Neural progenitor cell (in vitro differentiated cells): ENCODE data around the gene PBX2. TPM values are rescaled to one million over a fixed set of nuclear protein-coding genes. Genes with fewer than 3 reads are reported as not detected.

Source experiments
- DNase-seq: peaks from one replicate; pipeline ENCODE4 v3.0.0-alpha.2; 2016; ENCODE audit warnings: low spot score
- H2AFZ ChIP-seq: fragments of 200-600 bp; sonication (generic); replicated peaks from 2 replicates; pipeline ENCODE4 v1.6.1; 2016; ENCODE audit warnings: antibody characterized with exemption
- H3F3A ChIP-seq: fragments of 200-600 bp; sonication (generic); 2 replicates; pipeline ENCODE4 v1.6.1; 2016; ENCODE audit warnings: antibody characterized with exemption, low read depth
- H3K27ac ChIP-seq: fragments of 200-600 bp; sonication (generic); 2 replicates; pipeline ENCODE4 v1.5.1; 2016; ENCODE audit warnings: mild to moderate bottlenecking
- H3K27me3 ChIP-seq: fragments of 200-600 bp; sonication (generic); 2 replicates; pipeline ENCODE4 v1.6.1; 2016; ENCODE audit warnings: mild to moderate bottlenecking, moderate library complexity
- H3K36me3 ChIP-seq: fragments of 200-600 bp; sonication (generic); 2 replicates; pipeline ENCODE4 v1.5.1; 2016
- H3K4me1 ChIP-seq: fragments of 200-600 bp; sonication (generic); 2 replicates; pipeline ENCODE4 v1.6.1; 2016; ENCODE audit warnings: mixed run types
- H3K4me2 ChIP-seq: fragments of 200-600 bp; sonication (generic); 2 replicates; pipeline ENCODE4 v1.6.1; 2016
- H3K4me3 ChIP-seq: fragments of 200-600 bp; sonication (generic); 2 replicates; pipeline ENCODE4 v1.5.1; 2016
- H3K79me2 ChIP-seq: fragments of 200-600 bp; sonication (generic); 2 replicates; pipeline ENCODE4 v1.6.1; 2016; ENCODE audit warnings: low read depth
- H3K9ac ChIP-seq: fragments of 200-600 bp; sonication (generic); 2 replicates; pipeline ENCODE4 v1.6.1; 2016
- H3K9me3 ChIP-seq: fragments of 200-600 bp; sonication (generic); 2 replicates; pipeline ENCODE4 v1.5.1; 2016; ENCODE audit warnings: low read depth
- H4K20me1 ChIP-seq: fragments of 200-600 bp; sonication (generic); 2 replicates; pipeline ENCODE4 v1.6.1; 2016; ENCODE audit warnings: low read depth
- H3K27ac Mint-ChIP-seq: 3 replicates; pipeline ENCODE4 v1.8.0; 2021; ENCODE audit warnings: mixed read lengths
- H3K27me3 Mint-ChIP-seq: 2 replicates; pipeline ENCODE4 v1.8.0; 2022; ENCODE audit warnings: low read depth, mild to moderate bottlenecking, inconsistent platforms, moderate library complexity, mixed read lengths; ENCODE audit not compliant: insufficient read depth
- H3K36me3 Mint-ChIP-seq: 3 replicates; pipeline ENCODE4 v1.8.0; 2021; ENCODE audit warnings: mixed read lengths
- H3K4me1 Mint-ChIP-seq: 3 replicates; pipeline ENCODE4 v1.8.0; 2021; ENCODE audit warnings: mixed read lengths
- H3K4me3 Mint-ChIP-seq: 3 replicates; pipeline ENCODE4 v1.8.0; 2021; ENCODE audit warnings: mild to moderate bottlenecking, moderate library complexity, mixed read lengths
- H3K9me3 Mint-ChIP-seq: 3 replicates; pipeline ENCODE4 v1.8.0; 2020; ENCODE audit warnings: mixed read lengths
- EZH2 ChIP-seq: fragments of 200-600 bp; sonication (generic); IDR thresholded peaks from 2 replicates; pipeline ENCODE4 v1.6.1; 2017; ENCODE audit warnings: antibody characterized with exemption, mild to moderate bottlenecking, moderate library complexity
- EZH2phosphoT487 ChIP-seq: fragments of 200-600 bp; sonication (generic); IDR thresholded peaks from 2 replicates; pipeline ENCODE4 v1.6.1; 2017; ENCODE audit warnings: antibody characterized with exemption
- total RNA-seq: library from RNA; depleted of rRNA; stranded (reverse); fragments of >200 nt; gene quantifications from 2 replicates; pipeline ENCODE4 v1.2.3, GENCODE V29; 2015; ENCODE audit warnings: low replicate concordance
- TF ChIP-seq, protein P1 (sequence below): fragments of 200-600 bp; sonication (generic); IDR thresholded peaks from 2 replicates; pipeline ENCODE4 v1.5.1; 2017; ENCODE audit warnings: antibody characterized with exemption, mild to moderate bottlenecking

PBX2 gene
- total RNA-seq, 1 donor from 2014 or later, result 53.3 TPM

DNA sequence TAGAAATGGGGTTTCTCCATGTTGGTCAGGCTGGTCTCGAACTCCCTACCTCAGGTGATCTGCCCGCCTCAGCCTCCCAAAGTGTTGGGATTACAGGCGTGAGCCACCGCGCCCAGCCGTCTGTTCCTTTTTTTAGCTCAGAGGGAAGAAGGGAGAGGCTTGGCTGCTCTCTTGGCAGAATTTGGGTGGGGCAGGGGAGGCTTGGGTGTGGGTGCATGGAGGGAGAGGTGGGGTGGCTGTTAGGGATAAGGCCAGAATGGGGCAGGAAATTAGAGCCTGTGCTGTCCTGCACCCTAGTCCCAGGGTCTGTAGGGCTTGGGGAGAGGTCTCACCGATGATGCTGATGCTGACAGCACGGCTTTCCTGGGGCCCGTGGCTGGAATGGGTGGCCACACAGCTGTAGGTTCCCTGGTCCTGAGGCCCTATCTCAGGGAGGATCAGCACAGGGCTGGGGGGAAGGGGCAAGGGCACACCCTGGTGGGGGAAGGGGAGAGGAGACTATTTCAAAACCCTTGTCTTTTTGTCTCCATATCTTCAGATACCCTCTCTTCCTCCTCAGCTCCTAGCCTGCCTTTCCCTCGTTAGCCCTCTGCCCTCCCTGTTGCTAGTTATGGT lies 8.0 kb downstream of the PBX2 start:
- Mint-ChIP-seq H3K36me3 (peaks cover 21% of the 10 kb centered on the region), H3K4me3 (no peak overlapping the region), H3K4me1 (peaks cover 33% of the 10 kb centered on the region), H3K27me3 (peaks cover 14% of the 10 kb centered on the region), H3K27ac (no peak overlapping the region), H3K9me3 (no peaks in the 10 kb centered on the region)
- no peak overlapping the region for H3K9ac ChIP-seq
- H3K4me3 ChIP-seq, result no peak overlapping the region
- H3K4me1 ChIP-seq, result peaks cover 9% of the 10 kb centered on the region
- H3F3A ChIP-seq, result peaks cover 31% of the 10 kb centered on the region
- TF ChIP-seq, protein P1, sequence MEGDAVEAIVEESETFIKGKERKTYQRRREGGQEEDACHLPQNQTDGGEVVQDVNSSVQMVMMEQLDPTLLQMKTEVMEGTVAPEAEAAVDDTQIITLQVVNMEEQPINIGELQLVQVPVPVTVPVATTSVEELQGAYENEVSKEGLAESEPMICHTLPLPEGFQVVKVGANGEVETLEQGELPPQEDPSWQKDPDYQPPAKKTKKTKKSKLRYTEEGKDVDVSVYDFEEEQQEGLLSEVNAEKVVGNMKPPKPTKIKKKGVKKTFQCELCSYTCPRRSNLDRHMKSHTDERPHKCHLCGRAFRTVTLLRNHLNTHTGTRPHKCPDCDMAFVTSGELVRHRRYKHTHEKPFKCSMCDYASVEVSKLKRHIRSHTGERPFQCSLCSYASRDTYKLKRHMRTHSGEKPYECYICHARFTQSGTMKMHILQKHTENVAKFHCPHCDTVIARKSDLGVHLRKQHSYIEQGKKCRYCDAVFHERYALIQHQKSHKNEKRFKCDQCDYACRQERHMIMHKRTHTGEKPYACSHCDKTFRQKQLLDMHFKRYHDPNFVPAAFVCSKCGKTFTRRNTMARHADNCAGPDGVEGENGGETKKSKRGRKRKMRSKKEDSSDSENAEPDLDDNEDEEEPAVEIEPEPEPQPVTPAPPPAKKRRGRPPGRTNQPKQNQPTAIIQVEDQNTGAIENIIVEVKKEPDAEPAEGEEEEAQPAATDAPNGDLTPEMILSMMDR, result no peak
- H4K20me1 ChIP-seq, result peaks cover 8% of the 10 kb centered on the region
- H2AFZ ChIP-seq, result no peak overlapping the region
- H3K9me3 ChIP-seq, result no peaks in the 10 kb centered on the region
- peaks cover 18% of the 10 kb centered on the region for H3K79me2 ChIP-seq
- H3K27ac ChIP-seq, result no peak overlapping the region
- no peaks in the 10 kb centered on the region for H3K27me3 ChIP-seq
- no peaks in the 10 kb centered on the region for H3K36me3 ChIP-seq
- no peak for DNase-seq
- H3K4me2 ChIP-seq, result no peak overlapping the region

DNA sequence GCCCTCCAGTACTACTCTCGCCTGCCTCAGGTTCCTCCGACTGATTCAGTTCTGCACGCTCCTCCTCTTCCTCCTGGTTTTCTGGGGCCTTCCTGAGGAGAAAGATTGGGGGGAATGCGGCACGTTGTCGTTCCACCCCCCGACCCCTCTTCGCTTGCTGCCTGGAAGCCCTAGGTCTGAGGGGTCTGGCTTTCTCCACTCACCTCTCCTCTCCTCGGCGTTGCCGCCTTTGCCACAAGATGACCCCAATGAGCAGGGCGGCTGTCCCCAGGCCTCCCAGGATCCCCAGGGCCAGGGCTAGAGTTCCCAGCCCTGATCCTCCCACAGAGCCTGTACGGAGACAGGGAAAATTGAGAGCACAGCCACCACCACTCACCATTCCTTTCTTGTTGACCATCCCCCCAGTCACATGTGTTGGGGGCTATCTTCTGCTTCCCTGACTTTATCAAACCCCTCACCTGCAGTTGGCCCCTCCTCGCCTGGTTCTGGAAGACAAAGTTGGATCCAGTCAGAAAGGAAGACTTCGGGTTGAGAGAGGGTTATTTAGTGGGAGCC lies 8.8 kb downstream of the PBX2 start:
- TF ChIP-seq, protein P1, result no peak
- TF ChIP-seq EZH2phosphoT487 (no peak), EZH2 (no peak)
- Histone ChIP-seq H2AFZ (no peak overlapping the region), H3K4me3 (no peak overlapping the region), H3K79me2 (peaks cover 22% of the 10 kb centered on the region), H3K9ac (no peak overlapping the region), H3K27ac (no peak overlapping the region), H3K9me3 (no peaks in the 10 kb centered on the region), H3K4me2 (no peak overlapping the region), H3K36me3 (no peaks in the 10 kb centered on the region), H3K27me3 (no peaks in the 10 kb centered on the region), H3K4me1 (peaks cover 13% of the 10 kb centered on the region), H4K20me1 (peaks cover 5% of the 10 kb centered on the region), H3F3A (peaks cover 31% of the 10 kb centered on the region)
- DNase-seq, result no peak
- Mint-ChIP-seq H3K27ac (no peak overlapping the region), H3K4me1 (peaks cover 33% of the 10 kb centered on the region), H3K36me3 (peaks cover 16% of the 10 kb centered on the region), H3K4me3 (peak overlapping the region; percentile 75), H3K27me3 (peaks cover 12% of the 10 kb centered on the region), H3K9me3 (no peaks in the 10 kb centered on the region)

DNA sequence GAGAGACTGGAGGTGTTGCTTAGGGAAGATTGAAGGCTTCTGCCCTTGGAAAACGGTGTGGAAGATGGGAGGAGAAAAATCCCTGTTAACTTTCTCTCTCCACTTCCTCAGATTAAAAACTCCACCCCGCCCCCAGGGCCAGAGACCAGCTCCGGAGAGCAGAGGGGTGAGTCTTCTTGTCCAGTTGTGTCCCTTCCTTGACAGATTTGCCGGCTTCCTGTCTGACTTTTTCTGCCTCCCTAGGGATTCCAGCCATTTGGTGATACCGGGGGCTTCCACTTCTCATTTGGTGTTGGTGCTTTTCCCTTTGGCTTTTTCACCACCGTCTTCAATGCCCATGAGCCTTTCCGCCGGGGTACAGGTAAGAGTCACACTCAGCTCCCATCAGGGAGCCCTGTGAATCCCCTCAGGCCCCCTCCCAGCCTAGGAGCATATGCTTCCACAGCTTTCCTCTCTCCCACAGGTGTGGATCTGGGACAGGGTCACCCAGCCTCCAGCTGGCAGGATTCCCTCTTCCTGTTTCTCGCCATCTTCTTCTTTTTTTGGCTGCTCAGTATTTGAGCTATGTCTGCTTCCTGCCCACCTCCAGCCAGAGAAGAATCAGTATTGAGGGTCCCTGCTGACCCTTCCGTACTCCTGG lies 10.1 kb downstream of the PBX2 start:
- Histone ChIP-seq H3K27ac (no peak overlapping the region), H3F3A (peaks cover 30% of the 10 kb centered on the region), H2AFZ (no peak overlapping the region), H3K4me1 (peaks cover 16% of the 10 kb centered on the region), H3K36me3 (no peaks in the 10 kb centered on the region), H3K27me3 (no peaks in the 10 kb centered on the region), H3K9ac (no peak overlapping the region), H4K20me1 (peaks cover 6% of the 10 kb centered on the region), H3K4me3 (peak overlapping the region; percentile 99), H3K9me3 (no peaks in the 10 kb centered on the region), H3K79me2 (peaks cover 33% of the 10 kb centered on the region), H3K4me2 (peak overlapping the region; percentile 93)
- Mint-ChIP-seq H3K4me3 (peak overlapping the region; percentile 71), H3K27ac (peak overlapping the region; percentile 13), H3K27me3 (peaks cover 9% of the 10 kb centered on the region), H3K36me3 (peaks cover 15% of the 10 kb centered on the region), H3K9me3 (no peaks in the 10 kb centered on the region), H3K4me1 (peaks cover 26% of the 10 kb centered on the region)
- TF ChIP-seq EZH2phosphoT487 (no peak), EZH2 (no peak)
- TF ChIP-seq, protein P1, result no peak
- DNase-seq, result no peak
